OCI-LY7 (cell line): ENCODE measurements around the gene SNRPA1. TPM values are rescaled to one million over a fixed set of nuclear protein-coding genes. Genes with fewer than 3 reads are reported as not detected.

Experiments
- BruUV-seq: library from RNA; stranded (reverse); fragments of 400-500 nt; replicated peaks from 2 replicates; lab custom pipeline; 2021; lab: Mats Ljungman, UMichigan
- CTCF ChIA-PET: fragments of 300-600 bp; sonication (Branson Sonifier 250); formaldehyde crosslinking; loops from one replicate; lab custom pipeline; 2022; ENCODE audit warnings: antibody characterized with exemption; ENCODE audit not compliant: unreplicated experiment; lab: Charles Lee
- POLR2A ChIA-PET: fragments of 300-600 bp; sonication (Branson Sonifier 250); formaldehyde crosslinking; loops from one replicate; lab custom pipeline; 2022; ENCODE audit warnings: antibody characterized with exemption; lab: Charles Lee
- DNase-seq: peaks from one replicate; pipeline ENCODE4 v3.0.0-alpha.2; 2015; ENCODE audit warnings: low spot score
- H2AFZ ChIP-seq: fragments of 200-600 bp; sonication (generic), shearing (Covaris generic); 2 replicates; pipeline ENCODE4 v1.6.1; 2014; ENCODE audit warnings: mild to moderate bottlenecking, antibody characterized with exemption, low read length, moderate library complexity
- H3K27ac ChIP-seq: fragments of 200-600 bp; sonication (generic); 2 replicates; pipeline ENCODE4 v1.5.1; 2014; ENCODE audit warnings: mixed run types, low read depth, mild to moderate bottlenecking, moderate library complexity, low read length, inconsistent platforms; ENCODE audit not compliant: poor library complexity, severe bottlenecking
- H3K36me3 ChIP-seq: fragments of 200-600 bp; sonication (generic); 2 replicates; pipeline ENCODE4 v1.6.1; 2014; ENCODE audit warnings: mild to moderate bottlenecking, antibody characterized with exemption, low read length, moderate library complexity, mixed read lengths; ENCODE audit not compliant: insufficient read depth
- H3K4me1 ChIP-seq: fragments of 200-600 bp; sonication (generic); 2 replicates; pipeline ENCODE4 v1.5.1; 2014; ENCODE audit warnings: mild to moderate bottlenecking, low read length; ENCODE audit not compliant: insufficient read depth, poor library complexity, severe bottlenecking
- H3K4me2 ChIP-seq: fragments of 200-600 bp; sonication (generic); 2 replicates; pipeline ENCODE4 v1.6.1; 2014; ENCODE audit warnings: mild to moderate bottlenecking, low read length
- H3K4me3 ChIP-seq: fragments of 200-600 bp; sonication (generic); 2 replicates; pipeline ENCODE4 v1.5.1; 2014; ENCODE audit warnings: mild to moderate bottlenecking, low read depth, low read length; ENCODE audit not compliant: poor library complexity, severe bottlenecking
- H3K79me2 ChIP-seq: fragments of 200-600 bp; sonication (generic); 2 replicates; pipeline ENCODE4 v1.6.1; 2016; ENCODE audit warnings: low read depth, mild to moderate bottlenecking, low read length, moderate library complexity, mixed read lengths; ENCODE audit not compliant: insufficient read depth
- H3K9me2 ChIP-seq: fragments of 200-600 bp; sonication (generic); 2 replicates; pipeline ENCODE4 v1.6.1; 2016; ENCODE audit warnings: mild to moderate bottlenecking, low read length, mixed read lengths; ENCODE audit not compliant: insufficient read depth
- H3K9me3 ChIP-seq: fragments of 200-600 bp; sonication (generic); 2 replicates; pipeline ENCODE4 v1.6.1; 2014; ENCODE audit warnings: mild to moderate bottlenecking, mixed run types, low read length, mixed read lengths
- H4K20me1 ChIP-seq: fragments of 200-600 bp; sonication (generic); 2 replicates; pipeline ENCODE4 v1.6.1; 2014; ENCODE audit warnings: mild to moderate bottlenecking, antibody characterized with exemption, low read length, moderate library complexity, mixed read lengths; ENCODE audit not compliant: insufficient read depth
- CTCF ChIP-seq: fragments of 200-600 bp; sonication (generic); conservative IDR thresholded peaks from 2 replicates; pipeline ENCODE4 v1.5.1; 2014; ENCODE audit warnings: mild to moderate bottlenecking, antibody characterized with exemption, low read length, moderate library complexity, mixed read lengths
- EZH2phosphoT487 ChIP-seq: fragments of 200-600 bp; sonication (generic); IDR thresholded peaks from 2 replicates; pipeline ENCODE4 v1.6.1; 2018; ENCODE audit warnings: low read depth, borderline replicate concordance, mild to moderate bottlenecking, mixed run types, antibody characterized with exemption, low read length, moderate library complexity, mixed read lengths
- intact Hi-C: fragments of 100-400 bp; cut with micrococcal nuclease; formaldehyde crosslinking; loops from one replicate; pipeline ENCODE4 v1.10.0; 2022; ENCODE audit not compliant: unreplicated experiment
- total RNA-seq, 2 experiments: library from RNA; depleted of rRNA in 1 of 2; stranded (reverse); fragments of >200 nt in 1 of 2; shearing (Covaris generic) in 1 of 2; gene quantifications; 2 replicates each; pipeline ENCODE4 v1.2.3, GENCODE V29; 2014 to 2022

The SNRPA1 gene
- total RNA-seq, 2 experiments from 2014 or later: 54.3 to 176 TPM

DNA sequence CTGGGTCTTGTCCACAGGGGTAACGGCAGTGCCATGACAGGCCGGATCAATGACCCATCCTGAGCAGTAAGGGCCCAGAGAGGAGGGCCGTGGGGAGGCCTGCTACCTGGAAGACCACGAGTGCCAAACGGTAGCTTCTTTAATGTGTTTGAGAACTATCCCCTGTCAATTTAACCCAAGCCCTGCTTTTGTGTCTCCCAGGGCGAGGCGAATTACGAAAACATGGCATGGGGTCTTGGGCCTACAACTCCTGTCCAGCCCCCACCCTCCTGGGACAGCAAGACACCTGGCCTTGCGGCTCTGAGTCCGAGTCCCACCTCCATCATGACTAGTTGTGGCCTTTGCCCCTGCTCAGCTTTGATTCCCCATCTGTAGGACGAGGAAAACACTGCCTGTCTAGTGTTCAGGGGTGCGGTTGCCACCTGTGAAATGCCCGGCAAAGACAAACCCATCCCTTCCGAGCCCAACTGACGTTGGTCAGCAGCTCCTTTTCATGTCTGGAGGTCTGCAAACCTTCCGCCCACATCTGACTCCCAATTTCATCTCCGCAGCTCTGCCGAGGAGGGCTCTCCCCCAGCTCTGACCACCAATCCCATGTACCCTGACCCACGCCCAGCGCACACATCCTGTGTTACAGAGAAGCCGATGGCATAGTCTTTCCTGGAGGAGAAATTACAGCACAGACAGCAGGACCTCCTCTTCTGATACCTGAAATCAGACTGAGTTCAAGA, 28.9 kb upstream of the SNRPA1 start:
- H3K36me3 ChIP-seq: no peaks in the 10 kb centered on the region
- ChIA-PET POLR2A (interaction anchor here (0.7 kb wide), 1 partner anchor 312 kb away, joined by 5 read pairs; no protein-coding TSS in a partner anchor), CTCF (no interaction called here)
- DNase-seq: no peak
- H3K9me3 ChIP-seq: no peaks in the 10 kb centered on the region
- TF ChIP-seq CTCF: no peak
- TF ChIP-seq EZH2phosphoT487: no peak
- H3K4me1 ChIP-seq: no peaks in the 10 kb centered on the region
- H3K4me3 ChIP-seq: no peak overlapping the region
- no peaks in the 10 kb centered on the region for H3K9me2 ChIP-seq
- intact Hi-C loops: no loop called here
- BruUV-seq: no TSS peak
- no peak overlapping the region for H2AFZ ChIP-seq
- no peak overlapping the region for H3K4me2 ChIP-seq
- no peaks in the 10 kb centered on the region for H4K20me1 ChIP-seq
- H3K79me2 ChIP-seq: no peaks in the 10 kb centered on the region
- H3K27ac ChIP-seq: no peak overlapping the region

GRCh38 chr15:101322854-101323477, 27.9 kb upstream of the SNRPA1 start:
- POLR2A ChIA-PET: interaction anchor here (0.7 kb wide), 1 partner anchor 313 kb away, joined by 5 read pairs; no protein-coding TSS in a partner anchor
- TF ChIP-seq CTCF: no peak
- TF ChIP-seq EZH2phosphoT487: no peak
- CTCF ChIA-PET: no interaction called here

More at GRCh38 chr15:101322854-101323477, 27.9 kb upstream of the SNRPA1 start:
- Histone ChIP-seq H2AFZ (no peak overlapping the region), H3K4me1 (no peaks in the 10 kb centered on the region), H4K20me1 (no peaks in the 10 kb centered on the region), H3K36me3 (no peaks in the 10 kb centered on the region), H3K4me3 (no peak overlapping the region), H3K79me2 (no peaks in the 10 kb centered on the region), H3K9me3 (no peaks in the 10 kb centered on the region), H3K9me2 (no peaks in the 10 kb centered on the region), H3K4me2 (no peak overlapping the region), H3K27ac (no peak overlapping the region)
- intact Hi-C loops: no loop called here
- no TSS peak for BruUV-seq
- DNase-seq: no peak
